ENCODE results near the gene VGLL3.

Gene VGLL3

GRCh38 chr3:86996261-86996955 is 5.5 kb upstream of the VGLL3 start:
- no peak for DNase-seq (ENCODE audit: low read depth in 1 of 2, low spot score in 1 of 2)
- H3K4me3 ChIP-seq (replicated peaks; ENCODE audit: insufficient read depth, low read length), result no peak overlapping the region
- TF ChIP-seq POLR2AphosphoS5 (IDR thresholded peaks at IDR 0.05; ENCODE audit: low read depth), result no peak
- peaks cover 4% of the 10 kb centered on the region for H3K27me3 ChIP-seq (ENCODE audit: insufficient read depth, poor library complexity, severe bottlenecking)
- no peak overlapping the region for H3K27ac ChIP-seq (replicated peaks)

- no peak overlapping the region for H3K27ac ChIP-seq (replicated peaks)
- H3K4me3 ChIP-seq (replicated peaks; ENCODE audit: insufficient read depth, low read length), result no peak overlapping the region
- TF ChIP-seq POLR2AphosphoS5 (IDR thresholded peaks at IDR 0.05; ENCODE audit: low read depth), result no peak
- no peak for TF ChIP-seq REST (IDR thresholded peaks at IDR 0.05; ENCODE audit: insufficient replicate concordance, low read depth)
- TF ChIP-seq CTCF (IDR thresholded peaks at IDR 0.05; ENCODE audit: insufficient read depth, low read length), result no peak
- no peak for TF ChIP-seq GABPA (IDR thresholded peaks at IDR 0.05; ENCODE audit: low read depth)
- TF ChIP-seq SPI1 (IDR thresholded peaks at IDR 0.05; ENCODE audit: borderline replicate concordance, low read depth), result no peak
- peaks cover 7% of the 10 kb centered on the region for H3K27me3 ChIP-seq (ENCODE audit: insufficient read depth, poor library complexity, severe bottlenecking)
- DNase-seq (ENCODE audit: low read depth in 1 of 2, low spot score in 1 of 2), result no peak
Measured at GRCh38 chr3:86995537-86995936, 4.6 kb upstream of the VGLL3 start.

- Histone ChIP-seq H3K27ac (replicated peaks) (no peak overlapping the region), H3K27me3 (ENCODE audit: insufficient read depth, poor library complexity, severe bottlenecking) (peaks cover 25% of the 10 kb centered on the region), H3K4me3 (replicated peaks; ENCODE audit: insufficient read depth, low read length) (no peak overlapping the region)
- TF ChIP-seq GABPA (IDR thresholded peaks at IDR 0.05; ENCODE audit: low read depth) (no peak), SPI1 (IDR thresholded peaks at IDR 0.05; ENCODE audit: borderline replicate concordance, low read depth) (no peak), CTCF (IDR thresholded peaks at IDR 0.05; ENCODE audit: insufficient read depth, low read length) (no peak), REST (IDR thresholded peaks at IDR 0.05; ENCODE audit: insufficient replicate concordance, low read depth) (no peak), POLR2AphosphoS5 (IDR thresholded peaks at IDR 0.05; ENCODE audit: low read depth) (no peak)
- no peak for DNase-seq (ENCODE audit: low read depth in 1 of 2, low spot score in 1 of 2)
Measured at GRCh38 chr3:86993704-86994103, 2.8 kb upstream of the VGLL3 start.

- Histone ChIP-seq H3K27ac (replicated peaks) (no peak overlapping the region), H3K27me3 (ENCODE audit: insufficient read depth, poor library complexity, severe bottlenecking) (peaks cover 27% of the 10 kb centered on the region), H3K4me3 (replicated peaks; ENCODE audit: insufficient read depth, low read length) (no peak overlapping the region)
- no peak for DNase-seq (ENCODE audit: low read depth in 1 of 2, low spot score in 1 of 2)
- TF ChIP-seq GABPA (IDR thresholded peaks at IDR 0.05; ENCODE audit: low read depth), result no peak
- no peak for TF ChIP-seq REST (IDR thresholded peaks at IDR 0.05; ENCODE audit: insufficient replicate concordance, low read depth)
- no peak for TF ChIP-seq SPI1 (IDR thresholded peaks at IDR 0.05; ENCODE audit: borderline replicate concordance, low read depth)
- TF ChIP-seq CTCF (IDR thresholded peaks at IDR 0.05; ENCODE audit: insufficient read depth, low read length), result no peak
- TF ChIP-seq POLR2AphosphoS5 (IDR thresholded peaks at IDR 0.05; ENCODE audit: low read depth), result no peak
Measured at GRCh38 chr3:86991840-86992435, 989 bp upstream of the VGLL3 start.

Data from HL-60 (cell line).